IMR-90 (cell line): Measurements from ENCODE around the gene ID3. TPM values are rescaled to one million over a fixed set of nuclear protein-coding genes. Genes with fewer than 3 reads are reported as not detected.
A peak's percentile ranks its signal among the peaks of the same experiment; 100 is the strongest.

Source experiments
- ATAC-seq: fragments of 200-7000 bp; cut with Tn5 transposase; 2 replicates; pipeline ENCODE4 v1.9.1; 2020; ENCODE audit warnings: low read depth, mild to moderate bottlenecking, moderate library complexity
- BruUV-seq: library from RNA; stranded (reverse); fragments of 400-500 nt; replicated peaks from 2 replicates; lab custom pipeline; 2021; lab: Mats Ljungman, UMichigan
- CTCF ChIA-PET: fragments of 300-600 bp; formaldehyde crosslinking; extraction: SDS; loops from one replicate; lab custom pipeline; 2021; ENCODE audit warnings: antibody characterized with exemption; lab: Yijun Ruan, JAX
- POLR2A ChIA-PET: fragments of 300-600 bp; sonication (Branson Sonifier 250); formaldehyde crosslinking; loops from one replicate; lab custom pipeline; 2022; ENCODE audit warnings: antibody characterized with exemption; ENCODE audit not compliant: unreplicated experiment; lab: Charles Lee
- DNase-seq: peaks from one replicate; pipeline ENCODE4 v3.0.0; 2013
- H2AFZ ChIP-seq: replicated peaks from 2 replicates; pipeline ENCODE3; 2013; ENCODE audit warnings: low read length, mild to moderate bottlenecking; ENCODE audit not compliant: poor library complexity
- H2AK5ac ChIP-seq: 2 replicates; pipeline ENCODE4 v1.6.1; 2013; ENCODE audit warnings: low read depth, low read length, inconsistent platforms
- H2AK9ac ChIP-seq: replicated peaks from 2 replicates; pipeline ENCODE3; 2013; ENCODE audit warnings: mild to moderate bottlenecking, low read depth, low read length, moderate library complexity; ENCODE audit not compliant: poor library complexity
- H2BK120ac ChIP-seq: 2 replicates; pipeline ENCODE4 v1.6.1; 2013; ENCODE audit warnings: low read depth, low read length, inconsistent platforms
- H2BK15ac ChIP-seq: 3 replicates; pipeline ENCODE4 v1.6.1; 2013; ENCODE audit warnings: low read depth, low read length, inconsistent platforms
- H2BK20ac ChIP-seq: 2 replicates; pipeline ENCODE4 v1.6.1; 2013; ENCODE audit warnings: low read depth, mild to moderate bottlenecking, inconsistent platforms, low read length, moderate library complexity
- H2BK5ac ChIP-seq: 2 replicates; pipeline ENCODE4 v1.6.1; 2013; ENCODE audit warnings: mild to moderate bottlenecking, low read depth, low read length, inconsistent platforms; ENCODE audit not compliant: poor library complexity, severe bottlenecking
- H3K14ac ChIP-seq: replicated peaks from 2 replicates; pipeline ENCODE4 v1.6.1; 2013; ENCODE audit warnings: low read depth, low read length, inconsistent platforms
- H3K18ac ChIP-seq: 2 replicates; pipeline ENCODE4 v1.6.1; 2013; ENCODE audit warnings: low read depth, low read length, control low read depth
- H3K23ac ChIP-seq: 2 replicates; pipeline ENCODE4 v1.6.1; 2013; ENCODE audit warnings: low read depth, low read length, inconsistent platforms
- H3K27ac ChIP-seq: 2 replicates; pipeline ENCODE4 v1.5.1; 2013; ENCODE audit warnings: mild to moderate bottlenecking, control low read depth, low read length; ENCODE audit not compliant: insufficient read depth
- H3K27me3 ChIP-seq: 2 replicates; pipeline ENCODE4 v1.6.1; 2013; ENCODE audit warnings: low read length; ENCODE audit not compliant: control insufficient read depth, insufficient read depth
- H3K36me3 ChIP-seq: 2 replicates; pipeline ENCODE4 v1.6.1; 2013; ENCODE audit warnings: low read length, mixed read lengths; ENCODE audit not compliant: control insufficient read depth, insufficient read depth
- H3K4ac ChIP-seq: 2 replicates; pipeline ENCODE4 v1.6.1; 2013; ENCODE audit warnings: low read depth, low read length, inconsistent platforms
- H3K4me1 ChIP-seq: 2 replicates; pipeline ENCODE4 v1.6.1; 2013; ENCODE audit warnings: low read length, mixed read lengths; ENCODE audit not compliant: control insufficient read depth, insufficient read depth
- H3K4me2 ChIP-seq: 2 replicates; pipeline ENCODE4 v1.6.1; 2013; ENCODE audit warnings: low read depth, mild to moderate bottlenecking, control low read depth, low read length, moderate library complexity
- H3K4me3 ChIP-seq: 2 replicates; pipeline ENCODE4 v1.5.1; 2013; ENCODE audit warnings: low read depth, mild to moderate bottlenecking, control low read depth, low read length, moderate library complexity; ENCODE audit not compliant: insufficient read depth
- H3K56ac ChIP-seq: 2 replicates; pipeline ENCODE4 v1.6.1; 2013; ENCODE audit warnings: low read length, inconsistent platforms; ENCODE audit not compliant: insufficient read depth; ENCODE audit errors: extremely low read depth
- H3K79me1 ChIP-seq, 2 experiments: 2 replicates each; pipeline ENCODE4 v1.6.1; 2013; ENCODE audit warnings: low read length in 2 of 2, inconsistent platforms in 1 of 2, low read depth in 1 of 2
- H3K9ac ChIP-seq: 2 replicates; pipeline ENCODE4 v1.6.1; 2013; ENCODE audit warnings: low read depth, low read length, control low read depth
- H3K9me1 ChIP-seq: 2 replicates; pipeline ENCODE4 v1.6.1; 2013; ENCODE audit warnings: low read length, inconsistent platforms; ENCODE audit not compliant: insufficient read depth
- H3K9me3 ChIP-seq: 2 replicates; pipeline ENCODE4 v1.6.1; 2013; ENCODE audit warnings: low read length; ENCODE audit not compliant: control insufficient read depth, insufficient read depth
- H4K20me1 ChIP-seq: 2 replicates; pipeline ENCODE4 v1.6.1; 2013; ENCODE audit warnings: low read length, inconsistent platforms; ENCODE audit not compliant: insufficient read depth
- H4K5ac ChIP-seq: 2 replicates; pipeline ENCODE4 v1.6.1; 2013; ENCODE audit warnings: mild to moderate bottlenecking, low read depth, low read length, control low read depth
- H4K8ac ChIP-seq, 2 experiments: 2 replicates each; pipeline ENCODE4 v1.6.1; 2013; ENCODE audit warnings: low read depth in 2 of 2, low read length in 2 of 2, control low read depth in 1 of 2, inconsistent platforms in 1 of 2
- H4K91ac ChIP-seq: 2 replicates; pipeline ENCODE4 v1.6.1; 2013; ENCODE audit warnings: low read depth, low read length, inconsistent platforms; ENCODE audit not compliant: insufficient read depth
- BHLHE40 ChIP-seq: fragments of 150-350 bp; IDR thresholded peaks from 2 replicates; pipeline ENCODE4 v1.6.1; 2016; ENCODE audit warnings: mild to moderate bottlenecking, low read depth, low read length
- CEBPB ChIP-seq: IDR thresholded peaks from 2 replicates; pipeline ENCODE4 v1.6.1; 2012; ENCODE audit warnings: low read depth, low read length, improper control_type of control experiment
- CHD1 ChIP-seq: IDR thresholded peaks from 2 replicates; pipeline ENCODE4 v1.6.1; 2012; ENCODE audit warnings: low read depth, low read length, improper control_type of control experiment
- FOS ChIP-seq: fragments of 150-350 bp; IDR thresholded peaks from 2 replicates; pipeline ENCODE4 v1.6.1; 2016; ENCODE audit warnings: low read depth, low read length
- MAFK ChIP-seq: IDR thresholded peaks from 2 replicates; pipeline ENCODE4 v1.6.1; 2012; ENCODE audit warnings: low read depth, low read length, improper control_type of control experiment
- MAZ ChIP-seq: IDR thresholded peaks from 2 replicates; pipeline ENCODE4 v1.6.1; 2012; ENCODE audit warnings: low read depth, mild to moderate bottlenecking, low read length, improper control_type of control experiment, moderate library complexity, borderline replicate concordance
- NFE2L2 ChIP-seq: fragments of 150-350 bp; IDR thresholded peaks from 2 replicates; pipeline ENCODE4 v1.6.1; 2016; ENCODE audit warnings: low read depth, mild to moderate bottlenecking, low read length
- POLR2A ChIP-seq: IDR thresholded peaks from 2 replicates; pipeline ENCODE4 v1.6.1; 2012; ENCODE audit warnings: mild to moderate bottlenecking, low read depth, low read length
- RAD21 ChIP-seq: IDR thresholded peaks from 2 replicates; pipeline ENCODE4 v1.6.1; 2012; ENCODE audit warnings: low read length, improper control_type of control experiment
- RCOR1 ChIP-seq: IDR thresholded peaks from 2 replicates; pipeline ENCODE4 v1.6.1; 2012; ENCODE audit warnings: mild to moderate bottlenecking, low read length, improper control_type of control experiment; ENCODE audit not compliant: insufficient replicate concordance
- RFX5 ChIP-seq: IDR thresholded peaks from 2 replicates; pipeline ENCODE4 v1.8.0; 2012; ENCODE audit warnings: low read depth, mild to moderate bottlenecking, low read length, moderate library complexity
- SMC3 ChIP-seq: fragments of 150-350 bp; IDR thresholded peaks from 2 replicates; pipeline ENCODE4 v1.6.1; 2016; ENCODE audit warnings: low read depth, mild to moderate bottlenecking, antibody characterized with exemption, low read length, moderate library complexity
- USF2 ChIP-seq: fragments of 150-350 bp; IDR thresholded peaks from 2 replicates; pipeline ENCODE4 v1.6.1; 2017; ENCODE audit warnings: mild to moderate bottlenecking, antibody characterized with exemption, low read length, low read depth
- WGBS, 2 experiments: methylation state at CpG; one replicate each; pipeline versions ENCODE4 v1.1.5 to v1.1.7; 2013; ENCODE audit warnings: missing lambda C conversion rate in 2 of 2; ENCODE audit not compliant: insufficient read length in 1 of 2; ENCODE audit errors: extremely low coverage in 2 of 2; 5-methylcytosine and 5-hydroxymethylcytosine counted together
- dilution Hi-C: fragments of 300-500 bp; cut with HindIII; formaldehyde crosslinking; loops from one replicate; pipeline ENCODE4 v1.14.3; 2018; ENCODE audit warnings: low sequenced_read_pairs; ENCODE audit not compliant: unreplicated experiment
- in situ Hi-C: fragments of 300-500 bp; cut with MboI; formaldehyde crosslinking; loops from 3 replicates; pipeline ENCODE4 v1.14.3; 2019; ENCODE audit warnings: low sequenced_read_pairs, inconsistent platforms, mixed read lengths
- intact Hi-C: fragments of 100-400 bp; cut with micrococcal nuclease; formaldehyde crosslinking; loops from 2 replicates; pipeline ENCODE4 v1.10.0; 2022
- polyA plus RNA-seq, 3 experiments: library from polyadenylated mRNA; depleted of rRNA; stranded (reverse); fragments of >200 nt; gene quantifications; 2 replicates each; pipeline ENCODE4 v1.2.3, GENCODE V29; 2012; ENCODE audit warnings: low replicate concordance in 1 of 3
- total RNA-seq: library from RNA; depleted of rRNA; stranded (reverse); fragments of >200 nt; gene quantifications from 2 replicates; pipeline ENCODE4 v1.2.3, GENCODE V29; 2012
- TF ChIP-seq, protein P1 (sequence below): fragments of 150-350 bp; IDR thresholded peaks from 2 replicates; pipeline ENCODE4 v1.6.1; 2016; ENCODE audit warnings: low read depth, mild to moderate bottlenecking, low read length, moderate library complexity, borderline replicate concordance
- TF ChIP-seq, protein P2 (sequence below): conservative IDR thresholded peaks from 2 replicates; pipeline ENCODE4 v1.5.1; 2012; ENCODE audit warnings: mild to moderate bottlenecking, low read depth, low read length, improper control_type of control experiment

The ID3 gene
- total and polyA plus RNA-seq, 2 of the 4 experiments (the other 2 are of a cell fraction): 109 to 304 TPM

GRCh38 chr1:23528250-23528978, 30.9 kb downstream of the ID3 start:
- 0 out of 2 replicates have a peak, but pooled peaks cover 2% of the 10 kb centered on the region for H3K9me1 ChIP-seq
- no peaks in the 10 kb centered on the region for H3K36me3 ChIP-seq
- DNase-seq (peak; percentile 46), ATAC-seq (peak; percentile 61)
- H3K14ac ChIP-seq: no peak overlapping the region
- dilution Hi-C loops: no loop called here
- H2BK20ac ChIP-seq: no peak overlapping the region
- H3K4me3 ChIP-seq: no peak overlapping the region
- H4K20me1 ChIP-seq: no peaks in the 10 kb centered on the region
- H3K9me3 ChIP-seq: no peaks in the 10 kb centered on the region
- no TSS peak for BruUV-seq
- H2AFZ ChIP-seq: peak overlapping the region; percentile 66
- H2AK5ac ChIP-seq: no peak overlapping the region
- no peak overlapping the region for H4K5ac ChIP-seq
- in situ Hi-C loops: no loop called here
- H3K4me2 ChIP-seq: no peak overlapping the region
- POLR2A ChIA-PET: no interaction called here
- no peak overlapping the region for H2BK15ac ChIP-seq
- no peak overlapping the region for H4K8ac ChIP-seq
- H3K27me3 ChIP-seq: no peaks in the 10 kb centered on the region
- H2BK120ac ChIP-seq: no peak overlapping the region
- H3K23ac ChIP-seq: no peak overlapping the region
- peak overlapping the region; percentile 39; the same call in 1 of the 2 replicates for H4K91ac ChIP-seq
- peaks cover 9% of the 10 kb centered on the region; the same call in 1 of the 2 replicates for H3K4me1 ChIP-seq
- CTCF ChIA-PET: interaction anchor here (0.5 kb wide), 1 partner anchor 108 kb away, joined by 3 read pairs; no protein-coding TSS in a partner anchor
- H3K27ac ChIP-seq: no peak overlapping the region
- H3K18ac ChIP-seq: no peak overlapping the region
- H3K56ac ChIP-seq: no peak overlapping the region
- no peak overlapping the region for H2AK9ac ChIP-seq
- no peak overlapping the region for H2BK5ac ChIP-seq
- H3K79me1 ChIP-seq: peaks cover 0 to 7% of the 10 kb centered on the region in 2 experiments; a peak in 1 of 4 replicates
- no peak overlapping the region for H3K9ac ChIP-seq
- intact Hi-C loops: no loop called here
- WGBS, 2 experiments: 22% methylated on average over 6 of the region's 9 CpGs; no CpG with 5 or more reads in 1 of the 2 experiments
- no peak overlapping the region for H3K4ac ChIP-seq
- TF ChIP-seq, protein P1, sequence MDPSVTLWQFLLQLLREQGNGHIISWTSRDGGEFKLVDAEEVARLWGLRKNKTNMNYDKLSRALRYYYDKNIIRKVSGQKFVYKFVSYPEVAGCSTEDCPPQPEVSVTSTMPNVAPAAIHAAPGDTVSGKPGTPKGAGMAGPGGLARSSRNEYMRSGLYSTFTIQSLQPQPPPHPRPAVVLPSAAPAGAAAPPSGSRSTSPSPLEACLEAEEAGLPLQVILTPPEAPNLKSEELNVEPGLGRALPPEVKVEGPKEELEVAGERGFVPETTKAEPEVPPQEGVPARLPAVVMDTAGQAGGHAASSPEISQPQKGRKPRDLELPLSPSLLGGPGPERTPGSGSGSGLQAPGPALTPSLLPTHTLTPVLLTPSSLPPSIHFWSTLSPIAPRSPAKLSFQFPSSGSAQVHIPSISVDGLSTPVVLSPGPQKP: no peak
- TF ChIP-seq, protein P2, sequence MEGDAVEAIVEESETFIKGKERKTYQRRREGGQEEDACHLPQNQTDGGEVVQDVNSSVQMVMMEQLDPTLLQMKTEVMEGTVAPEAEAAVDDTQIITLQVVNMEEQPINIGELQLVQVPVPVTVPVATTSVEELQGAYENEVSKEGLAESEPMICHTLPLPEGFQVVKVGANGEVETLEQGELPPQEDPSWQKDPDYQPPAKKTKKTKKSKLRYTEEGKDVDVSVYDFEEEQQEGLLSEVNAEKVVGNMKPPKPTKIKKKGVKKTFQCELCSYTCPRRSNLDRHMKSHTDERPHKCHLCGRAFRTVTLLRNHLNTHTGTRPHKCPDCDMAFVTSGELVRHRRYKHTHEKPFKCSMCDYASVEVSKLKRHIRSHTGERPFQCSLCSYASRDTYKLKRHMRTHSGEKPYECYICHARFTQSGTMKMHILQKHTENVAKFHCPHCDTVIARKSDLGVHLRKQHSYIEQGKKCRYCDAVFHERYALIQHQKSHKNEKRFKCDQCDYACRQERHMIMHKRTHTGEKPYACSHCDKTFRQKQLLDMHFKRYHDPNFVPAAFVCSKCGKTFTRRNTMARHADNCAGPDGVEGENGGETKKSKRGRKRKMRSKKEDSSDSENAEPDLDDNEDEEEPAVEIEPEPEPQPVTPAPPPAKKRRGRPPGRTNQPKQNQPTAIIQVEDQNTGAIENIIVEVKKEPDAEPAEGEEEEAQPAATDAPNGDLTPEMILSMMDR: no peak
- TF ChIP-seq CHD1 (no peak), FOS (no peak), USF2 (no peak), RCOR1 (no peak), MAFK (no peak; the same call in 1 of the 2 replicates), BHLHE40 (no peak), CEBPB (no peak), RFX5 (no peak), RAD21 (no peak), NFE2L2 (no peak), POLR2A (no peak), SMC3 (no peak), MAZ (no peak)
